Endothelial cell of umbilical vein (primary cell): ENCODE measurements around the gene ENO4.

ENCODE experiments used
- CTCF ChIP-seq, 2 donors: IDR thresholded peaks; 1 replicate in 1 of 2; 2 replicates in 1 of 2; pipeline ENCODE4 v1.5.1; 2011; ENCODE audit warnings: low read length in 2 of 2, mild to moderate bottlenecking in 2 of 2, moderate library complexity in 2 of 2, control low read depth in 1 of 2, inconsistent platforms in 1 of 2, low read depth in 1 of 2; ENCODE audit not compliant: insufficient read depth in 1 of 2; ENCODE audit errors: extremely low read depth in 1 of 2
- EZH2 ChIP-seq: IDR thresholded peaks from 2 replicates; pipeline ENCODE4 v1.6.1; 2012; ENCODE audit warnings: borderline replicate concordance, low read depth, mild to moderate bottlenecking, moderate library complexity, low read length, inconsistent platforms; ENCODE audit not compliant: severe bottlenecking
- MAX ChIP-seq: IDR thresholded peaks from 2 replicates; pipeline ENCODE4 v1.6.1; 2011; ENCODE audit not compliant: insufficient read depth, insufficient read length
- POLR2A ChIP-seq: IDR thresholded peaks from 2 replicates; pipeline ENCODE4 v1.6.1; 2012; ENCODE audit warnings: low read depth, mild to moderate bottlenecking, control low read depth, low read length
- POLR2AphosphoS5 ChIP-seq: IDR thresholded peaks from 2 replicates; pipeline ENCODE4 v1.6.1; 2012; ENCODE audit warnings: low read depth, mild to moderate bottlenecking, control low read depth, low read length, moderate library complexity; ENCODE audit not compliant: insufficient read depth

- TF ChIP-seq CTCF (IDR thresholded peaks at IDR 0.05; ENCODE audit: extremely low read depth in 1 of 2, insufficient read depth in 1 of 2, low read depth in 1 of 2, low read length in 2 of 2) (no peak), EZH2 (no peak), MAX (no peak), POLR2AphosphoS5 (no peak), POLR2A (no peak)
These were observed 28.1 kb downstream of the ENO4 start for GRCh38 chr10:116877391-116877790.
